HEK293 (cell line): ENCODE results near the gene ITIH1.

ENCODE experiments used
- ZNF140 ChIP-seq: fragments of 450-650 bp; formaldehyde crosslinking; IDR thresholded peaks from 2 replicates; pipeline ENCODE4 v1.5.1; 2016; ENCODE audit warnings: missing biosample characterization, missing genetic modification characterization
- ZNF23 ChIP-seq: fragments of 450-650 bp; formaldehyde crosslinking; IDR thresholded peaks from 2 replicates; pipeline ENCODE4 v1.5.1; 2016; ENCODE audit warnings: missing biosample characterization, missing genetic modification characterization, borderline replicate concordance
- ZNF37A ChIP-seq: fragments of 450-650 bp; IDR thresholded peaks from 2 replicates; pipeline ENCODE4 v1.5.1; 2018; ENCODE audit warnings: missing biosample characterization, missing genetic modification characterization
- ZNF658 ChIP-seq: fragments of 450-650 bp; formaldehyde crosslinking; IDR thresholded peaks from 2 replicates; pipeline ENCODE4; 2016; ENCODE audit warnings: missing biosample characterization, missing genetic modification characterization
- TF ChIP-seq, protein P1 (sequence below): fragments of 450-650 bp; formaldehyde crosslinking; IDR thresholded peaks from 2 replicates; pipeline ENCODE4 v1.5.1; 2016; ENCODE audit warnings: missing biosample characterization, missing genetic modification characterization
- TF ChIP-seq, protein P2 (sequence below): fragments of 450-650 bp; formaldehyde crosslinking; IDR thresholded peaks from 2 replicates; pipeline ENCODE4 v1.5.1; 2016; ENCODE audit warnings: missing biosample characterization, missing genetic modification characterization
- TF ChIP-seq, protein P3 (sequence below): fragments of 450-650 bp; formaldehyde crosslinking; IDR thresholded peaks from 2 replicates; pipeline ENCODE4 v1.5.1; 2016; ENCODE audit warnings: missing biosample characterization, missing genetic modification characterization

DNA sequence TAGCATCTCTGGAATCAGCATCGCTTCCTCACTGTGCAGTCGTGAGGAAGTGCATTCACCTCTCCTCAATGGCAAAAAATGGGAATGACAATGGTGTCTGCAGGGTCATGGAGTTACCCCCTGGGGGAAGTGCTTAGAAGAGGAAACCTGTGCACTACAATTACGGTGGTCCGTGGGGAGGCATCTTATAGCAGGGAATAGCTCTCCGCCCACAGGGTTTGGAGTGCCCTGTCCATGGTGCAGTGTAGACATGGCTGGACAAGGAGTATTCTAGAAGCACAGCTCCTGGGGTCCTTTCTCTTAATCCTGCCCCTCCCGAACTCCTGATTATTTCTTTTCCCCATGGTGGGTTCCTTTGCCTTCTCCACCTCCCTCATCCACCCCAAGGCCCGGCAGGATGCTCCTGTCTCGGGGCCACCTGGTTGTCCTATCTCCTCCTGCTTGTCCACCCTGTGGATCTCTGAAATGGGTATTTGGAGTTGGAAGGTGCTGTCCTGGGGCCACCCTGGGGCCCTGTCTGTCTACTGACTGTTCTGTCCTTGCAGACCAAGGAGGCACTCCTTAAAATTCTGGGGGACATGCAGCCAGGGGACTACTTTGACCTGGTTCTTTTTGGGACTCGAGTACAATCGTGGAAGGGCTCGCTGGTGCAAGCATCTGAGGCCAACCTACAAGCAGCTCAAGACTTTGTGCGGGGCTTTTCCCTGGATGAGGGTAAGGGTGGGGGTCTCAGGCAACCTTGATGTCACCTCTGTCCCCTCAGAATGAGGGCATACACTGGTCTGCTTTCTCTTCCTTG, 5.2 kb downstream of the ITIH1 start:
- TF ChIP-seq ZNF140 = no peak
- TF ChIP-seq, protein P1, sequence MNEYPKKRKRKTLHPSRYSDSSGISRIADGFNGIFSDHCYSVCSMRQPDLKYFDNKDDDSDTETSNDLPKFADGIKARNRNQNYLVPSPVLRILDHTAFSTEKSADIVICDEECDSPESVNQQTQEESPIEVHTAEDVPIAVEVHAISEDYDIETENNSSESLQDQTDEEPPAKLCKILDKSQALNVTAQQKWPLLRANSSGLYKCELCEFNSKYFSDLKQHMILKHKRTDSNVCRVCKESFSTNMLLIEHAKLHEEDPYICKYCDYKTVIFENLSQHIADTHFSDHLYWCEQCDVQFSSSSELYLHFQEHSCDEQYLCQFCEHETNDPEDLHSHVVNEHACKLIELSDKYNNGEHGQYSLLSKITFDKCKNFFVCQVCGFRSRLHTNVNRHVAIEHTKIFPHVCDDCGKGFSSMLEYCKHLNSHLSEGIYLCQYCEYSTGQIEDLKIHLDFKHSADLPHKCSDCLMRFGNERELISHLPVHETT = no peak
- TF ChIP-seq, protein P2, sequence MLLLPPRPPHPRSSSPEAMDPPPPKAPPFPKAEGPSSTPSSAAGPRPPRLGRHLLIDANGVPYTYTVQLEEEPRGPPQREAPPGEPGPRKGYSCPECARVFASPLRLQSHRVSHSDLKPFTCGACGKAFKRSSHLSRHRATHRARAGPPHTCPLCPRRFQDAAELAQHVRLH = no peak
- no peak for TF ChIP-seq ZNF23 (tag by site-specific recombination)
- TF ChIP-seq, protein P3, sequence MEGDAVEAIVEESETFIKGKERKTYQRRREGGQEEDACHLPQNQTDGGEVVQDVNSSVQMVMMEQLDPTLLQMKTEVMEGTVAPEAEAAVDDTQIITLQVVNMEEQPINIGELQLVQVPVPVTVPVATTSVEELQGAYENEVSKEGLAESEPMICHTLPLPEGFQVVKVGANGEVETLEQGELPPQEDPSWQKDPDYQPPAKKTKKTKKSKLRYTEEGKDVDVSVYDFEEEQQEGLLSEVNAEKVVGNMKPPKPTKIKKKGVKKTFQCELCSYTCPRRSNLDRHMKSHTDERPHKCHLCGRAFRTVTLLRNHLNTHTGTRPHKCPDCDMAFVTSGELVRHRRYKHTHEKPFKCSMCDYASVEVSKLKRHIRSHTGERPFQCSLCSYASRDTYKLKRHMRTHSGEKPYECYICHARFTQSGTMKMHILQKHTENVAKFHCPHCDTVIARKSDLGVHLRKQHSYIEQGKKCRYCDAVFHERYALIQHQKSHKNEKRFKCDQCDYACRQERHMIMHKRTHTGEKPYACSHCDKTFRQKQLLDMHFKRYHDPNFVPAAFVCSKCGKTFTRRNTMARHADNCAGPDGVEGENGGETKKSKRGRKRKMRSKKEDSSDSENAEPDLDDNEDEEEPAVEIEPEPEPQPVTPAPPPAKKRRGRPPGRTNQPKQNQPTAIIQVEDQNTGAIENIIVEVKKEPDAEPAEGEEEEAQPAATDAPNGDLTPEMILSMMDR (tag by site-specific recombination) = no peak
- TF ChIP-seq ZNF658 (tag by site-specific recombination) = no peak
- TF ChIP-seq ZNF37A (tag by site-specific recombination) = no peak
